Motor neuron (in vitro differentiated cells): Measurements from ENCODE around the gene SKA2. TPM values are rescaled to one million over a fixed set of nuclear protein-coding genes. Genes with fewer than 3 reads are reported as not detected.
"Not testable (repeated sequence)": the region's sequence is repeated elsewhere in the genome, so short reads cannot be mapped to it uniquely, and the experiment has no call there.

Experiments used
- ATAC-seq, 8 experiments: fragments of 200-7000 bp; cut with Tn5 transposase; replicated peaks in 6 of 8; 2 replicates each; pipeline ENCODE4 v1.8.0; 2021; ENCODE audit warnings: mild to moderate bottlenecking in 8 of 8, moderate library complexity in 8 of 8
- H3K27ac ChIP-seq, 2 donors: fragments of 250-450 bp; sonication (Bioruptor Pico); 2 replicates each; pipeline ENCODE4 v1.9.0; 2021; ENCODE audit warnings: antibody characterized with exemption in 2 of 2, mild to moderate bottlenecking in 2 of 2, moderate library complexity in 1 of 2
- H3K4me1 ChIP-seq, 2 donors: fragments of 250-450 bp; sonication (Bioruptor Pico); replicated peaks in 1 of 2; 2 replicates each; pipeline ENCODE4 v1.6.1; 2021; ENCODE audit warnings: antibody characterized with exemption in 2 of 2, mild to moderate bottlenecking in 2 of 2, moderate library complexity in 1 of 2
- H3K4me3 ChIP-seq, 5 donors: fragments of 250-450 bp; sonication (Bioruptor Pico); 2 replicates each; pipeline ENCODE4 v1.9.0; 2021; ENCODE audit warnings: antibody characterized with exemption in 5 of 5, mild to moderate bottlenecking in 5 of 5, moderate library complexity in 4 of 5
- WGBS, 10 experiments: fragments of 450-650 bp; shearing (Covaris generic); methylation state at CpG; one replicate each; pipeline ENCODE4 v1.0.0; 2022; 5-methylcytosine and 5-hydroxymethylcytosine counted together
- in situ Hi-C, 9 experiments: fragments of 400-800 bp; cut with MboI; loops; one replicate each; pipeline ENCODE4 v1.15.0; 2021; ENCODE audit warnings: low sequenced_read_pairs in 9 of 9, low pct_unique_long_range_greater_than_20kb in 2 of 9; ENCODE audit not compliant: unreplicated experiment in 9 of 9
- total RNA-seq, 8 experiments: library from RNA; unstranded; fragments of 300-600 nt; gene quantifications; 2 replicates each; pipeline versions ENCODE4 v1.2.3 to v1.2.4, GENCODE V29; 2022

Gene SKA2
- total RNA-seq, 8 experiments from 2014 or later, result 8.2 to 162 (median 69.6) TPM

DNA sequence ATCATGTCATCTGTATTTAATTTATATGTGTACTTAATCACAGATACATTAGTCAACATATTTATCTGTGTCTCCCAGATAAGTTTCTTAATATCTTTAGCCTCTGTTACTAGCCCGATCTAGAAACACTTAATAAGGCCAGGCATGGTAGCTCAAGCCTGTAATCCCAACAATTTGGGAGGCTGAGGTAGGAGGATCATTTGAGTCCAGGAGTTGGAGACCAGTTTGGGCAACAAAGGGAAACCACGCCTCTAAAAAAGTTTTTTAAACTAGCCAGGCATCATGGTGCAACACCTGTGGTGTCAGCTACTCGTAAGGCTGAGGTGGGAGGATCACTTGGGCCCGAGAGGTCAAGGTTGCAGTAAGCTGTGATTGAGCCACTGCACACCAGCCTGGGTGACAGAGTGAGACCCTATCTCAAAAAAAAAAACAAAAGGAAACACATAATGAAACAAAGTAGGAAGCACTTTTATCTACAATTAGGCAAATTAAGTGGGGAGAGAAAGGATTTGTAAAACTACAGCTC, 9.4 kb downstream of the SKA2 start:
- in situ Hi-C loops, result no loop called here
- Histone ChIP-seq H3K4me1 (no peaks in the 10 kb centered on the region), H3K4me3 (no peak overlapping the region), H3K27ac (no peak overlapping the region)
- no peak for ATAC-seq
- WGBS, 10 experiments, result 94 to 100% (median 100%) methylated on average over 1 to 4 of the region's 4 CpGs; no CpG with 5 or more reads in 3 of the 10 experiments

DNA sequence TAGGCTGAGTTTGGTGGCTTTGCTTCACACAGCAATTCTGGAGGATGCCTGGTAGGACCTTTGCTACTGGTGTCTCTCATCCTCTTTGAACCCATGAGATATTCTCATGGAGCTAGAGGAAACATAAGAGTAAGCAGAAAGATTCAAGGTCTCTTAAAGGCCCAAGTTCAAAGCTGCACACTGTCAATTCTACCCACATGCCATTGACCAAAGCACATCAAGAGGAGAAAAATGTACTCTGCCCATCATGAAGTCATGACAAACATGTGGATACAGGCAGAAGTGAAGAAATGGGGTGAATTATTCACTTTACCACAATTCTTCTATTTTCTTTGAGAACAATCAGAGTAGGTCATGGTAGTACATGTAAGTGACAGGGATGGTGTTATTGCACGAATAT, 13.1 kb downstream of the SKA2 start:
- WGBS, 10 experiments, result 60 to 100% (median 100%) methylated on average over 1 of the region's 1 CpG; no CpG with 5 or more reads in 3 of the 10 experiments
- Histone ChIP-seq H3K4me1 (no peaks in the 10 kb centered on the region), H3K4me3 (no peak overlapping the region), H3K27ac (no peak overlapping the region)
- in situ Hi-C loops, result no loop called here
- ATAC-seq, result no peak

DNA sequence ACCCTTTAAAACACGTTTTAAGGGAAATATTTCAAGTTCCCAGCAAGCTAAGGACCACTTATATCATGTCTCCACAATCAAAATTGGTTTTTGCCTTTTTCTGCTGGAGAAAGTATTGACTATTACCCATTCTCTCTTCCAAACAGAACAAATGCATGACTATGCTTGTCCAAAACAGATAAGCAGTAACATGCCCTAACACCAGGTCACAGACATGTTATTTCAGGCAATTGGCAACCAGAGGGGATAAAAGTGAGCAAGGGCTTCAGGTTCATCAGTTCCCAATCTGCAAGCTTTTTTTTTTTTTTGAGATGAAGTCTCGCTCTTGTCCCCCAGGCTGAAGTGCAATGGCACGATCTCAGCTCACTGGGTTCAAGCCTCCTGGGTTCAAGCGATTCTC, 15.0 kb downstream of the SKA2 start:
- H3K4me1 ChIP-seq, result no peaks in the 10 kb centered on the region
- H3K4me3 ChIP-seq, result no peak overlapping the region
- no peak overlapping the region for H3K27ac ChIP-seq
- 76 to 100% (median 94%) methylated on average over 1 to 3 of the region's 4 CpGs; no CpG with 5 or more reads in 1 of the 10 experiments for WGBS, 10 experiments
- in situ Hi-C loops, result no loop called here
- no peak for ATAC-seq

DNA sequence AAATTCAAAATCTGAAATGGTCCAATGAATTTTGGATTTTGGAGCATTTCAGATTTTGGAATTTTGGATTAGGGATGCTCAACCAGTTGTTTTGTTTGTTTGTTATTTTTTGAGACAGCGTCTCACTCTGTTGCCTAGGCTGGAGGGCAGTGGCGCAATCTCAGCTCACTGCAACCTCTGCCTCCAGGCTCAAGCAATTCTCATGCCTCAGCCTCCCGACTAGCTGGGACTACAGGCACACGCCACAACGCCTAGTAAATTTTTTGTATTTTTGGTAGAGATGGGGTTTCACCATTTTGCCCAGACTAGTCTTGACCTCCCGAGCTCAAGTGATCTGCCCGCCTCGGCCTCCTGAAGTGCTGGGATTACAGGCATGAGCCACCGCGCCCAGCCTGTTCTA, 16.6 kb downstream of the SKA2 start:
- H3K4me3 ChIP-seq, H3K4me1 ChIP-seq, in situ Hi-C loops, ATAC-seq, H3K27ac ChIP-seq: not testable (repeated sequence)
- WGBS, 10 experiments, result 87 to 100% (median 96%) methylated on average over 1 to 8 of the region's 10 CpGs; no CpG with 5 or more reads in 2 of the 10 experiments

DNA sequence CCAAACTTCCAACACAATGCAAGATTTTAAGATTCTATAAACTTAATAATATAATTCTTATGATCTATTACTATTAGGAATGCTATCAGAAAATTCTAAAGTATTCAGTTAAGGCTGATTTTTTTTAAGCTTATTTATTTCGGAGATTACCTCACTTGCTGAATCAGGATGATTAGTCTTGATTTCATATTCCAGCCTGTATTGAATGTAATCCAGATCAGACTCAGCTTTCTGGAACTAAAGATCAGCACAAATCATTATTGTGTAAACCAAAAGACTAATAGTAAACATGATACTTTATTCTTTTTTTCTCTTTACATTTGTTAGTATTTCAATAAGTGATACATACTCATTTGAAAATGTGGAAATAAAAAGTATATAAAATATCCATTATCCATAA, 23.9 kb downstream of the SKA2 start:
- H3K27ac ChIP-seq, result no peak overlapping the region
- WGBS, 10 experiments, result 45 to 100% (median 100%) methylated on average over 1 of the region's 1 CpG; no CpG with 5 or more reads in 2 of the 10 experiments
- no peak for ATAC-seq
- H3K4me3 ChIP-seq, result no peak overlapping the region
- H3K4me1 ChIP-seq, result no peaks in the 10 kb centered on the region
- in situ Hi-C loops, result no loop called here

DNA sequence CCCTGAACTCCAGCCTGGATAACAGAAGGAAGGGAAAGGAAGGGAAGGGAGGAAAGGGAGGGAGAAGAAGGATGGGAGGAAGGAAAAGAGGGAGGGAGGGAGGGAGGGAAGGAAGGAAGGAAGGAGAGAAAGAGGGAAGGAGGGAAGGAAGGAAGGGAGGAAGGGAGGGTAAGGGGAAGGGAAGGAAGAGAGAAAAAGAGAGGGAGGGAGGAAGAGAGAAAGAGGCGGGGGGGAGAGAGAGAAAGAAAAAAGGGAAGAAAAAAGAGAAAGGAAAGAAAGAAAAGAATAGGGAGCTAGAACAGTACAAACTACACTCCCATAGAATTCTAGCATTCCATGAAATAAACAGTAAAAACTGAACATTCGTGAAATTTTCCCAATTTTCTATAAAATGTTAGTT, 25.2 kb downstream of the SKA2 start:
- no peak overlapping the region for H3K4me3 ChIP-seq
- no peaks in the 10 kb centered on the region for H3K4me1 ChIP-seq
- in situ Hi-C loops, result no loop called here
- H3K27ac ChIP-seq, result no peak overlapping the region
- 0 to 100% (median 63%) methylated on average over 1 to 2 of the region's 2 CpGs; no CpG with 5 or more reads in 4 of the 10 experiments for WGBS, 10 experiments
- ATAC-seq, result no peak

DNA sequence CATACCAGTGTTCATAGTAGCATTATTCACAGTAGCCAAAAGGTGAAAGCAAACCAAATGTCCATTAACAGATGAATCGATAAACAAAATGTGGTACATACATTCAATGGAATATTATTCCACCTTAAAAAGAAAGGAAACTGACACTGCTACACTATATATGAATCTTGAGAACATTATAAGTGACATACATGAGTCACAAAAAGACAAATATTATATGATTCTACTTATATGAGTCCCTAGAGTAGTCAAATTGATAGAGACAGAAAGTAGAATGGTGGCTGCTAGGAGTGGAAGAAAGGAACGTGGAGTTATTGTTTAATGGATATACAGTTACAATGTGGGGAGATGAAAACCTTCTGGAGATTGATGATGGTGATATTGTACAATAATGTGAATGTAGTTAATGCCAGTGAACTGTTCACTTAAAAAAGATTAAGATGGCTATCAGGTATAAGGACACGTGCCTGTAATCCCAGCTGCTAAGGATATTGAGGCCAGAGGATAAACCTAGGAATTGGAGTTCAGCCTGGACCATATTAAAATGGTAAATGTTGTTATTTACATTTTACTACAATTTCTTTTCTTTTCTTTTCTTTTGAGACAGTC, 28.1 kb downstream of the SKA2 start:
- ATAC-seq, result no peak
- Histone ChIP-seq H3K4me1 (no peaks in the 10 kb centered on the region), H3K27ac (no peak overlapping the region), H3K4me3 (no peak overlapping the region)
- 67 to 100% (median 94%) methylated on average over 1 to 3 of the region's 3 CpGs for WGBS, 10 experiments
- in situ Hi-C loops, result no loop called here

DNA sequence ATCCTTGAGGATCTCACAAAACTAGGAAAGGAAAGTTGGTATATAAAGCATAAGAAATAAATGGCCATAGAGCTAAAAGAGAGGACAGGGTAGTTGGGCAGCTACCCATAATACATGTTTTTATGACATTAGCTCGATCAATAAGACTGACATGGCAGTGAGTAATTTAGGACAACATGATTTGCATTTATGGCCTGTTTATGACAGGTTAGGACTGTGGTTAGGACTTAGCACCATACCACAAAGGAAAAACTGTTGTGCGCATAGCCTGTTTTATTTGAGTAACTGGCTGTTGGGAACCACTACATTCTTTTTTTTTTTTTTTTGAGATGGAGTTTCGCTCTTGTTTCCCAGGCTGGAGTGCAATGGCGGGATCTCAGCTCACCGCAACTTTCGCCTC, 30.3 kb downstream of the SKA2 start:
- 89 to 100% (median 100%) methylated on average over 1 to 6 of the region's 6 CpGs for WGBS, 10 experiments
- Histone ChIP-seq H3K4me1 (no peaks in the 10 kb centered on the region), H3K27ac (no peak overlapping the region), H3K4me3 (no peak overlapping the region)
- in situ Hi-C loops, result no loop called here
- ATAC-seq, result no peak

DNA sequence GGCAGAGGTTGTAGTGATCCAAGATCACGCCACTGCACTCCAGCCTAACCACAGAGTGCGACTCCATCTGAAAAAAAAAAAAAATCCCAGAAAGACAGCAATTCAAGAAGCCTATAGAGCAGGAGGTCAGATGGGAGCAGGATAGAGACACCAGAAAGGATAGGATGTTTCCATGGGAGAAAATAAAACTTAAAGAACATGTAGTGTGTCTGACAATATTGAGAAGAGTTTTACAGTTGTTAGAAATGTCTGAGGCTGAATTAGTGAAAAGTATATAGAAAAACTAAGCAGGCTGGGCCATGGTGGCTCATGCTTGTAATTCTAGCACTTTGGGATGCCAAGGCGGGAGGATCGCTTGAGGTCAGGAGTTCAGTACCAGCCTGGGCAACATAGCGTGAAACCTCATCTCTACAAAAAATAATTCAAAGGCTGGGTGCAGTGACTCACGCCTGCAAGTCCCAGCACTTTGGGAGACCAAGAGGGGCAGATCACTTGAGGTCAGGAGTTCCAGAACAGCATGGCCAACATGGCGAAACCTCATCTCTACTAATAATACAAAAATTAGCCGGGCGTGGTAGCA, 33.0 kb downstream of the SKA2 start:
- in situ Hi-C loops, result no loop called here
- H3K4me1 ChIP-seq, result no peaks in the 10 kb centered on the region
- WGBS, 10 experiments, result 90 to 100% (median 99%) methylated on average over 2 to 6 of the region's 9 CpGs; no CpG with 5 or more reads in 2 of the 10 experiments
- no peak for ATAC-seq
- no peak overlapping the region for H3K4me3 ChIP-seq
- H3K27ac ChIP-seq, result no peak overlapping the region

DNA sequence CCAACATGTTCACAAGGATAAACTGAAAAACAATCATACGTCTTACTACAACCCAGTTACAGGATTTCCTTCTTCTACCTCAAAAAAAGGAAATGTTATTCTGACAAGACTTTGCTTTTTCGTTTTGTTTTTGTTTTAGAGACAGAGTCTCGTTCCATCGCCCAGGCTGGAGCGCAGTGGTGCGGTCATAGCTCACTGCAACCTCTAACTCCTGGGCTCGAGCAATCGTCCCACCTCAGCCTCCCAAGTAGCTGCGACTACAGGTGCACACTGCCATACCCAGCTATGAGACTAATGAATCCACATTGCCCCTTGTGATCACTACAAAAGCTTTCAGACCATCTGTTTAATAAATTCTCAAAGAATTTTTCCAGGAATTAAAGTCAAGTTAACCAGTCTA, 39.5 kb downstream of the SKA2 start:
- WGBS, 10 experiments, result 90 to 100% (median 100%) methylated on average over 1 to 9 of the region's 9 CpGs
- Histone ChIP-seq H3K4me1 (no peaks in the 10 kb centered on the region), H3K4me3 (no peak overlapping the region), H3K27ac (no peak overlapping the region)
- ATAC-seq, result no peak
- in situ Hi-C loops, result no loop called here

DNA sequence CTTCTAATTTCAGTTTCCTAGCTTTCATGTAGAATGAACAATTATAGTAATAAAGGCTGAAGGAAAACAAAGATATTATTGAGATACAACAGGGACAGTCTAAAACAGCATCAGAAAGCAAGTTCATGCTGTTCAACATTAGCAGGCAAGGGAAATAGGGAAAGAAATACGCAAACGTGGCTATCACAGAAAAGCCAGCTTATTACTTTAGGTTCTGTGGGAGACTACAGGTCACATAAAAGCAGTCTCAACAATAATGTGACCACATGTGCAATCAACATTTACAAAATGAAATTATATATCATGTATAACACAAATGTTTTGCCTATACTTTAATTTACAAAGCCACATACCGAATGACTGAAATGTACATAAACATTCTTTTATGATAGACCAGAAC, 43.4 kb downstream of the SKA2 start:
- 40 to 100% (median 78%) methylated on average over 2 to 3 of the region's 3 CpGs; no CpG with 5 or more reads in 1 of the 10 experiments for WGBS, 10 experiments
- no peak for ATAC-seq
- Histone ChIP-seq H3K4me3 (no peak overlapping the region), H3K27ac (no peak overlapping the region), H3K4me1 (no peaks in the 10 kb centered on the region)
- in situ Hi-C loops, result no loop called here

DNA sequence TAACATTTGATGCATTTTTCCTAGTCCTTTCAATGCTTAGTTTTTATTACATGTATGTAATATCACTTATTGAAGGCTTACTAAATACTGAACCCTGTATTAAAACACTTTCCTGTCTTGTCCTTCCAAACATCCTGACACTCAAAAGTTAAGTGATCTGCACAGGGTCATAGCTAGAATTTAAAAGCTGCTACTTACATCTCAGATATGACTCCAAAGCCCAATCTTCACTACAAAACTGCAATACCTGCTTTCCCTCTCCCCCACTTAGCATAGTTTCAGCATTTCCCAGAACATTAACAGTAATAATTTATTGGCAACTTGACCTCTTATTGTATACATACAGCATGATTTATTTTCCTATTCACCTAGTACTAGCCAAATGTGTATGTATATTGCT, 44.0 kb downstream of the SKA2 start:
- no peak for ATAC-seq
- Histone ChIP-seq H3K27ac (no peak overlapping the region), H3K4me3 (no peak overlapping the region), H3K4me1 (no peaks in the 10 kb centered on the region)
- in situ Hi-C loops, result no loop called here

DNA sequence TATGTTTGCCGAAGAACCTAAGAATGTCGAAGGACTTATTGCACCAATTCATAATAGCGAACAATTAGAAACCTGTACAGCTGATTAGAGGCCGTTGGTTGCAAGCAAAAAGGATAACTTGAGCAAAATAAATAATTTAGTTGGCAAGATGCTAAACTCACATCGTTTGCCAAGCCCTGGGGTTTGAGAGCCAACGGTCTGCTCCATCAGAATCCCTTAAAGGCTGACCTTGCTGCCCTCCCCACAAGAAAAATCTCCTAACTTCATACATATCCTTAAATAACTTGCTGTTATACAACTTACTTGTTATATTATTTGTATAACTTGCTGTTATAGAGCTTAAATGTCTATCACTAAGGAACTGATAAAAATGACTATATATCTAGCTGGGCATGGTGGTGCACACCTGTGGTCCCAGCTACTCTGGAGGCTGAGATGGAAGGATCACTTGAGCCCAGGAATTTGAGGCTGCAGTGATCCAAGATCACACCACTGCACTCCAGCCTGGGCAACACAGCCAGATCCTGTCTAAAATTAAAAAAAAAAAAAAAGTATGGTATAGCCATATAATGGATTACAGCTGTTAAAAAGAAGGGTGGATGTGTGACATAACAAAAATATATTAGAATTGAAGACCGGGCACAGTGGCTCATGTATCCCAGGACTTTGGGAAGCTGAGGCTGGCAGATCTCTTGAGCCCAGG, 46.4 kb downstream of the SKA2 start:
- ATAC-seq, result no peak
- H3K4me1 ChIP-seq, result peaks cover 0 to 12% of the 10 kb centered on the region in 2 donors
- H3K4me3 ChIP-seq, result no peak overlapping the region
- H3K27ac ChIP-seq, result no peak overlapping the region
- WGBS, 10 experiments, result 87 to 100% (median 93%) methylated on average over 1 to 7 of the region's 7 CpGs
- in situ Hi-C loops, result no loop called here
